Measurements from ENCODE around the gene SLC4A11.

- TF ChIP-seq USF1 (IDR thresholded peaks at IDR 0.05; ENCODE audit: borderline replicate concordance, low read depth) (no peak), CHD2 (IDR thresholded peaks at IDR 0.05; ENCODE audit: low read length, partially characterized antibody) (no peak), GABPA (IDR thresholded peaks at IDR 0.05; ENCODE audit: low read depth) (no peak), EZH2phosphoT487 (IDR thresholded peaks at IDR 0.05; ENCODE audit: borderline replicate concordance, low read depth) (no peak)
- TF ChIP-seq, protein P1, sequence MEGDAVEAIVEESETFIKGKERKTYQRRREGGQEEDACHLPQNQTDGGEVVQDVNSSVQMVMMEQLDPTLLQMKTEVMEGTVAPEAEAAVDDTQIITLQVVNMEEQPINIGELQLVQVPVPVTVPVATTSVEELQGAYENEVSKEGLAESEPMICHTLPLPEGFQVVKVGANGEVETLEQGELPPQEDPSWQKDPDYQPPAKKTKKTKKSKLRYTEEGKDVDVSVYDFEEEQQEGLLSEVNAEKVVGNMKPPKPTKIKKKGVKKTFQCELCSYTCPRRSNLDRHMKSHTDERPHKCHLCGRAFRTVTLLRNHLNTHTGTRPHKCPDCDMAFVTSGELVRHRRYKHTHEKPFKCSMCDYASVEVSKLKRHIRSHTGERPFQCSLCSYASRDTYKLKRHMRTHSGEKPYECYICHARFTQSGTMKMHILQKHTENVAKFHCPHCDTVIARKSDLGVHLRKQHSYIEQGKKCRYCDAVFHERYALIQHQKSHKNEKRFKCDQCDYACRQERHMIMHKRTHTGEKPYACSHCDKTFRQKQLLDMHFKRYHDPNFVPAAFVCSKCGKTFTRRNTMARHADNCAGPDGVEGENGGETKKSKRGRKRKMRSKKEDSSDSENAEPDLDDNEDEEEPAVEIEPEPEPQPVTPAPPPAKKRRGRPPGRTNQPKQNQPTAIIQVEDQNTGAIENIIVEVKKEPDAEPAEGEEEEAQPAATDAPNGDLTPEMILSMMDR (IDR thresholded peaks at IDR 0.05): no peak
Measured at GRCh38 chr20:3229158-3229557, 9.8 kb downstream of the SLC4A11 start.
